ENCODE measurements around the gene MYO1F.

The MYO1F gene

DNA sequence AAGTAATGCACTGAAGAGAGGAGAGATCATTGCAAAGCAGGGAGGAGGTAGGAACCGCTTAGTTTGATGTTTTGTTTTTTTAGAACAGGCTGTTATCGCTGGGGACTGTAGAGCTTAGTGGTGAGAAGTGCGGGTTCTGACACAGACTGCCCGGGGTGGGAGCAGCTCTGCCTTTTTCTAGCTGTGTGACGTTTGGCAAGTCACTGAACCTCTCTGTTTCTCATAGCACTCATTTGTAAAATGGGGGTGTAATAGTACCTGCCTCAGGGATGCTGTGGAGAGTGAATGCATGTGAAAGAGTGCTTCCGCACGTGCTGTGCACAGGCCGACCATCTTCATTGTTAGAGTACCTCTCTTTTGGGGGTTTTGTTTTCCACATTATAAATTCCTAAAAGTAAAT, 94.1 kb downstream of the MYO1F start:
- Histone ChIP-seq H3K4me3 (ENCODE audit: low read depth, low read length) (no peak overlapping the region), H3K27me3 (replicated peaks) (no peaks in the 10 kb centered on the region), H3K36me3 (replicated peaks) (peaks cover 61% of the 10 kb centered on the region), H3K27ac (no peak overlapping the region)
- no peak for DNase-seq
- TF ChIP-seq, protein P1, sequence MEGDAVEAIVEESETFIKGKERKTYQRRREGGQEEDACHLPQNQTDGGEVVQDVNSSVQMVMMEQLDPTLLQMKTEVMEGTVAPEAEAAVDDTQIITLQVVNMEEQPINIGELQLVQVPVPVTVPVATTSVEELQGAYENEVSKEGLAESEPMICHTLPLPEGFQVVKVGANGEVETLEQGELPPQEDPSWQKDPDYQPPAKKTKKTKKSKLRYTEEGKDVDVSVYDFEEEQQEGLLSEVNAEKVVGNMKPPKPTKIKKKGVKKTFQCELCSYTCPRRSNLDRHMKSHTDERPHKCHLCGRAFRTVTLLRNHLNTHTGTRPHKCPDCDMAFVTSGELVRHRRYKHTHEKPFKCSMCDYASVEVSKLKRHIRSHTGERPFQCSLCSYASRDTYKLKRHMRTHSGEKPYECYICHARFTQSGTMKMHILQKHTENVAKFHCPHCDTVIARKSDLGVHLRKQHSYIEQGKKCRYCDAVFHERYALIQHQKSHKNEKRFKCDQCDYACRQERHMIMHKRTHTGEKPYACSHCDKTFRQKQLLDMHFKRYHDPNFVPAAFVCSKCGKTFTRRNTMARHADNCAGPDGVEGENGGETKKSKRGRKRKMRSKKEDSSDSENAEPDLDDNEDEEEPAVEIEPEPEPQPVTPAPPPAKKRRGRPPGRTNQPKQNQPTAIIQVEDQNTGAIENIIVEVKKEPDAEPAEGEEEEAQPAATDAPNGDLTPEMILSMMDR (IDR thresholded peaks at IDR 0.05; ENCODE audit: low read depth, low read length, missing control alignments): no peak
- in situ Hi-C loops (cut with HindIII; ENCODE audit: low pct_ligation_motif_present, low sequenced_read_pairs): no loop called here

DNA sequence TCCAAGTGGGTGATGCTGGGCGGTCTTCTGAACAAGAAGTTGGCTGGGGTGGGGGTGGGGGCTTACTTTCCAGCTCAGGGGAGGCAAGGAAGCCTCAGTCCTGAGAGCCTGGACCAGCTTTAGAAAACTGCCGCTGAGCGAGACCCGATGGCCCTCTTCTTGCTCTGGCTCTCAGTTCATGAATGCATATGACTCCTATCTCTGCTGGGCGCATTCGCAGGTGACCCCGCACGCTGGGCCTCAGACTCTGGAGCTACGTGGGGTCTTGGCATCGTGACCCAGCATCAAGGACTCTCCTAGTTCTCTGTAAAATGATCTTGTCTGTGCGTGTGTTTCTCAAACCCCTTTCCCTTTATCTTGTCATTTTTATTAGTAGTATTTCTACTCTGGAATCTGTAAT, 94.5 kb downstream of the MYO1F start:
- Histone ChIP-seq H3K27ac (no peak overlapping the region), H3K4me3 (ENCODE audit: low read depth, low read length) (no peak overlapping the region), H3K36me3 (replicated peaks) (peaks cover 60% of the 10 kb centered on the region), H3K27me3 (replicated peaks) (no peaks in the 10 kb centered on the region)
- no peak for DNase-seq
- in situ Hi-C loops (cut with HindIII; ENCODE audit: low pct_ligation_motif_present, low sequenced_read_pairs): no loop called here
- TF ChIP-seq, protein P1 (IDR thresholded peaks at IDR 0.05; ENCODE audit: low read depth, low read length, missing control alignments): no peak

DNA sequence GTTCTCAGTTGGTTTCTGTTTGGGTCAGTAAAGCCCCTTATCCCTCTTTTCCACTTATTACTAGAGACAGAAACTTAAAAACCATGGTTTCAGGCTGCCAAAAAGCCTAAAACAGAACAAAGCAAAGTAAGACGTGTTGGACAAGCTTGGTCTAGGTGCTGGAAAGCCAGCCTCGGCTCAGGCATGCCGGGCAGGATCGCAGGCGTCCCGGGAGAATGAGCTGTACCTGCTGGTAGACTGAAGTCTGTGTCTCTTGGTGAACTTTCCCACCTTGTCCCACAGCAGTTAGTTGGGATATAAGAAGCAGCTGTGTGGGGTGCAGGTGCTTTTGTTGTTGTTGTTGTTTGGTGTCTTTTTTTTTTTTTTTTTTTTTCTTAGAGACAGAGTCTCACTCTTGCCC, 95.6 kb downstream of the MYO1F start:
- in situ Hi-C loops (cut with HindIII; ENCODE audit: low pct_ligation_motif_present, low sequenced_read_pairs): no loop called here
- no peak for DNase-seq
- TF ChIP-seq, protein P1 (IDR thresholded peaks at IDR 0.05; ENCODE audit: low read depth, low read length, missing control alignments): no peak
- no peak overlapping the region for H3K27ac ChIP-seq
- no peak overlapping the region for H3K4me3 ChIP-seq (ENCODE audit: low read depth, low read length)
- peaks cover 58% of the 10 kb centered on the region for H3K36me3 ChIP-seq (replicated peaks)
- no peaks in the 10 kb centered on the region for H3K27me3 ChIP-seq (replicated peaks)

DNA sequence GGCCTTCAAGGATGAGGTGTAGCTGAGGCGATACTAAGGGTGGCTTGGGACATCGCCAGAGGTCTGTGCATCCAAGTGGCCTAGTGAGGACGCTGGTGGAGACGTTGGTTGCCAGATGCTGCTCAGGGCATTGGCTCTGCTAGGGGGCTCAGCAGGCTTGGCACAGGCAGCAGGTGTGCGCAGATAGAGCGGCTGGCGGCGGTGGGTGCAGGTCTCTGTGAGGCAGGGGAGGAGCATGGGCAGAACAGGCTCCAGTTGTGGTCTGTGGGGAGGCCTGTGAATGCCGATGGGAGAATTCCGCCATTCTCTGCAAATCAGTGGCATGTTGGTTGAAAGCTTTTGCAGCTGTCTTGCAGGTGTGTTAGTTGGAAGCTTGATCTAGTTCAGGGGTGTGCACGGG, 96.0 kb downstream of the MYO1F start:
- Histone ChIP-seq H3K36me3 (replicated peaks) (peaks cover 54% of the 10 kb centered on the region), H3K4me3 (ENCODE audit: low read depth, low read length) (no peak overlapping the region), H3K27ac (no peak overlapping the region), H3K27me3 (replicated peaks) (no peaks in the 10 kb centered on the region)
- no peak for DNase-seq
- TF ChIP-seq, protein P1 (IDR thresholded peaks at IDR 0.05; ENCODE audit: low read depth, low read length, missing control alignments): no peak
- in situ Hi-C loops (cut with HindIII; ENCODE audit: low pct_ligation_motif_present, low sequenced_read_pairs): no loop called here

DNA sequence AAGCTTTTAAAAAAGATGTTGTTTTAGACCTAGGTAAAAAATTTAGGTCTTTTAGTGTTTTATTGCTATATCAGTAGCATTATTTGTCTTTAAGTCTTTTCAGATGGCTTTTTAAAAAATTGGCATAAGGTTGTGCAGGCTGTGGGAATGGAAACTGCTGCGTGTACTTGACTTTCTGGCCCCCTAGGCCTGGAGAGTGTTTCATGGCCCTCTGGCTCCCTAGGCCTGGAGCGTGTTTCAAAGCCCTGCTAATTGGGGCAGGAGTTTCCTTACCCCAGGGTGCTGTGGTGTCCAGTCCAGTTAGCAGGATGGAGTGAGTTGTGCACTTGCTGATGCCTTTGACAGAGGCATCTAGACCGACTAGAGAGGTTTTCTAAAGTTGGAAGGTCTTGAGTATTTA, 98.6 kb downstream of the MYO1F start:
- peaks cover 51% of the 10 kb centered on the region for H3K36me3 ChIP-seq (replicated peaks)
- DNase-seq: no peak
- no peak overlapping the region for H3K27ac ChIP-seq
- in situ Hi-C loops (cut with HindIII; ENCODE audit: low pct_ligation_motif_present, low sequenced_read_pairs): no loop called here
- TF ChIP-seq, protein P1 (IDR thresholded peaks at IDR 0.05; ENCODE audit: low read depth, low read length, missing control alignments): no peak
- no peak overlapping the region for H3K4me3 ChIP-seq (ENCODE audit: low read depth, low read length)
- no peaks in the 10 kb centered on the region for H3K27me3 ChIP-seq (replicated peaks)

DNA sequence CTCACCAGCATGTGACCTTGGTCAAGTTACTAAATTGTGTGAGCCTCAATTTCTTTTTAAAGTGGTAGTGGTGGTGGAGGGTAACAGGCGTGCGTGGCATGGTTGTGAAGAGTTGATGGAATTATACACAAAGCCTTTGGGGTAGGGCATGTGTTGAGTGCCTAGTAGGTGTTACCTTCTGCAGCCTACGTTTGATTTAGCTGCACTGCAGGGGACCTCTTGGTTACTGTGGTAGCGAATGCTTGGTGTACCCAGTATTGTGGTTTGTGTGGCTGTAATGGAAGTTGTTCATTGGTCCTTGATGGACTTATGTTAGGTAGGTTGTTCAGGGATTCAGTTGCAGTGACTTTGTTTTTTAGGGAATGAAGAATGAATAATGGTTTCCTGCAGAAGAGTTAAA, 99.4 kb downstream of the MYO1F start:
- no peak overlapping the region for H3K4me3 ChIP-seq (ENCODE audit: low read depth, low read length)
- H3K36me3 ChIP-seq (replicated peaks): peaks cover 49% of the 10 kb centered on the region
- H3K27ac ChIP-seq: no peak overlapping the region
- in situ Hi-C loops (cut with HindIII; ENCODE audit: low pct_ligation_motif_present, low sequenced_read_pairs): no loop called here
- TF ChIP-seq, protein P1 (IDR thresholded peaks at IDR 0.05; ENCODE audit: low read depth, low read length, missing control alignments): no peak
- DNase-seq: no peak
- H3K27me3 ChIP-seq (replicated peaks): no peaks in the 10 kb centered on the region

Data from brain microvascular endothelial cell (primary cell).